Endothelial cell (in vitro differentiated cells): ENCODE measurements around the gene HOXD8. TPM values are rescaled to one million over a fixed set of nuclear protein-coding genes. Genes with fewer than 3 reads are reported as not detected.

Source experiments
- DNase-seq: peaks from one replicate; pipeline ENCODE4 v3.0.0; 2021; ENCODE audit warnings: low spot score
- H3K27ac Mint-ChIP-seq: one replicate; pipeline ENCODE4 v1.8.0; 2021; ENCODE audit warnings: mixed read lengths, inconsistent platforms; ENCODE audit not compliant: unreplicated experiment
- H3K27me3 Mint-ChIP-seq: one replicate; pipeline ENCODE4 v1.8.0; 2021; ENCODE audit warnings: mild to moderate bottlenecking, moderate library complexity, mixed read lengths, inconsistent platforms; ENCODE audit not compliant: unreplicated experiment
- H3K36me3 Mint-ChIP-seq: one replicate; pipeline ENCODE4 v1.8.0; 2021; ENCODE audit warnings: mild to moderate bottlenecking, low read depth, mixed read lengths, inconsistent platforms; ENCODE audit not compliant: unreplicated experiment
- H3K4me1 Mint-ChIP-seq: one replicate; pipeline ENCODE4 v1.8.0; 2021; ENCODE audit warnings: mild to moderate bottlenecking, mixed read lengths, inconsistent platforms; ENCODE audit not compliant: unreplicated experiment
- H3K4me3 Mint-ChIP-seq: one replicate; pipeline ENCODE4 v1.8.0; 2021; ENCODE audit warnings: mild to moderate bottlenecking, mixed read lengths, inconsistent platforms; ENCODE audit not compliant: unreplicated experiment
- H3K9me3 Mint-ChIP-seq: one replicate; pipeline ENCODE4 v1.8.0; 2021; ENCODE audit warnings: mixed read lengths, inconsistent platforms; ENCODE audit not compliant: unreplicated experiment
- total RNA-seq: library from RNA; stranded (reverse); fragmentation: NEBNext Ultra II Directional; extraction: Animal tissue kit (Norgen Biotek cat#: 25700); gene quantifications from one replicate; pipeline ENCODE4 v1.2.1, GENCODE V29; 2021; ENCODE audit not compliant: unreplicated experiment
- TF ChIP-seq, protein P1 (sequence below): fragments of 200-600 bp; sonication (generic); IDR thresholded peaks from one replicate; pipeline ENCODE4 v1.5.0; 2021; ENCODE audit warnings: antibody characterized with exemption; ENCODE audit not compliant: unreplicated experiment

Gene HOXD8
- total RNA-seq, 1 donor from 2014 or later: 9.3 TPM

DNA sequence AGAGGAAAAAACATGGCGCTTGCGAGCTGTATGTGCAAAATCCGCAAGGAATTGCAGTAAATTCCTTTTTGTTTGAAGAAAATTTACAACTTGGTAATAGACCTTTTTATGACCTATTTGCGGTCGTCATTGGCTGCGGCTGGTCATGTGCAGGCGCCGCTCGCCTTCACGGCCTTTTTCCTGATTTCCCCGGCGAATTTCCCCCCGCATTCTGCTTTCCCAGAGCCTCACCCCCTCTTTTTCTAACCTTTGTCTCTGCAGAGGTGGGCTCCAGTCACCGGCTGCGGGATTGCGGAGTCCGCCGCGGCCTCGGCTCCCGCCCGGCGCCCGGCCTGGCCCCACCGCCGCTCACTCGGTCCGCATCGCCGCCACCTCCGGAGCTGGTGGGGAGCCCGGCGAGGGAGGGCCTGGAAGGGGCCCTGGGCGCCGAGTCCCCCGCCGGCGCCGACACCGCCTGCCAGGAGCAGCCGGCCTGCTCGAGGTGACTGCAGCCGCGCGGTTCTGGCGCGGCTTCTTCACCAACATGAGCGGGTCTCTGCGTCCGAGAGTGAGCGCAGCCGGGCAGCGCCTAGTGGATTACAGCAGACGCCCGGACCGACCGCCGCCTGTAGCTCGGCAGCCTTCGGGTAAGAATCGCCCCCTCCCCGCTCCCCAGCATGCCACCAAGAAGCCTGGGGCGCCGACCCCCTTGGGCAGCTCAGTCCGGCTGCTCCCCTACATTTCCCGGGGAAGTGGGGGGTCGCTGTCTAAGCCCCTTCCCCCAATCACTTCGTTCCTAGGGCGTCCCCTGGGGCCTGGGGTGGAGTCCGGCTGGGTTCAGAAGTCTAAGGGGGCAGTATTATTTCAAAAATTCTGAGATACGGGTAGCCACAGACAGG, 7.1 kb downstream of the HOXD8 start:
- H3K9me3 Mint-ChIP-seq: no peaks in the 10 kb centered on the region
- peaks cover 34% of the 10 kb centered on the region for H3K4me1 Mint-ChIP-seq
- peaks cover 6% of the 10 kb centered on the region for H3K36me3 Mint-ChIP-seq
- TF ChIP-seq, protein P1, sequence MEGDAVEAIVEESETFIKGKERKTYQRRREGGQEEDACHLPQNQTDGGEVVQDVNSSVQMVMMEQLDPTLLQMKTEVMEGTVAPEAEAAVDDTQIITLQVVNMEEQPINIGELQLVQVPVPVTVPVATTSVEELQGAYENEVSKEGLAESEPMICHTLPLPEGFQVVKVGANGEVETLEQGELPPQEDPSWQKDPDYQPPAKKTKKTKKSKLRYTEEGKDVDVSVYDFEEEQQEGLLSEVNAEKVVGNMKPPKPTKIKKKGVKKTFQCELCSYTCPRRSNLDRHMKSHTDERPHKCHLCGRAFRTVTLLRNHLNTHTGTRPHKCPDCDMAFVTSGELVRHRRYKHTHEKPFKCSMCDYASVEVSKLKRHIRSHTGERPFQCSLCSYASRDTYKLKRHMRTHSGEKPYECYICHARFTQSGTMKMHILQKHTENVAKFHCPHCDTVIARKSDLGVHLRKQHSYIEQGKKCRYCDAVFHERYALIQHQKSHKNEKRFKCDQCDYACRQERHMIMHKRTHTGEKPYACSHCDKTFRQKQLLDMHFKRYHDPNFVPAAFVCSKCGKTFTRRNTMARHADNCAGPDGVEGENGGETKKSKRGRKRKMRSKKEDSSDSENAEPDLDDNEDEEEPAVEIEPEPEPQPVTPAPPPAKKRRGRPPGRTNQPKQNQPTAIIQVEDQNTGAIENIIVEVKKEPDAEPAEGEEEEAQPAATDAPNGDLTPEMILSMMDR: no peak
- no peak for DNase-seq
- H3K4me3 Mint-ChIP-seq: peak overlapping the region; percentile 90
- H3K27ac Mint-ChIP-seq: peak overlapping the region; percentile 95
- H3K27me3 Mint-ChIP-seq: peaks cover 36% of the 10 kb centered on the region

DNA sequence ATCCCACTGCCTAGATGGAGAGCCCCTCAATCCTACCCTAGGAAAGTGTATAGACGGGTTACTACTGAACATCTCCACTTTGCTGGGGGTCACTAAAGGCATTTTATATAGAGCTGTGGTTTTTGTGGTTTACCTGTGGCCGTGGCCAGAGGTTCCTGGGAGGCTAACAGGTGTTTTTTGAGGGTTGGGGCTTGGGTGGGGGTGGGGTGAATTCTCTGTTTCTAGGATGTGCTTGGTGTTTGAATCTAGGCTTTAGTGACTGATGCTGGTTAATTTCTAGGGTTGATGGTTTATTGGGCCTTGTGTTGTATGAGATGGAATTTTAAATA, 7.7 kb downstream of the HOXD8 start:
- Mint-ChIP-seq H3K36me3 (peaks cover 6% of the 10 kb centered on the region), H3K27ac (no peak overlapping the region), H3K4me1 (peaks cover 34% of the 10 kb centered on the region), H3K4me3 (peak overlapping the region; percentile 86), H3K9me3 (no peaks in the 10 kb centered on the region), H3K27me3 (peaks cover 36% of the 10 kb centered on the region)
- no peak for DNase-seq
- TF ChIP-seq, protein P1: no peak

DNA sequence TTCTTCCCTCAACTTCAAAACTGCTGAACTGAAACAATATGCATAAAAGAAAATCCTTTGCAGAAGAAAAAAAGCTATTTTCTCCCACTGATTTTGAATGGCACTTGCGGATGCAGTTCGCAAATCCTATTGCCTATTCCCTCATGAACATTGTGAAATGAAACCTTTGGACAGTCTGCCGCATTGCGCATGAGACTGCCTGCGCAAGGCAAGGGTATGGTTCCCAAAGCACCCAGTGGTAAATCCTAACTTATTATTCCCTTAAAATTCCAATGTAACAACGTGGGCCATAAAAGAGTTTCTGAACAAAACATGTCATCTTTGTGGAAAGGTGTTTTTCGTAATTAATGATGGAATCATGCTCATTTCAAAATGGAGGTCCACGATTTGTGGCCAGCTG, 8.4 kb downstream of the HOXD8 start:
- peaks cover 6% of the 10 kb centered on the region for H3K36me3 Mint-ChIP-seq
- H3K27ac Mint-ChIP-seq: no peak overlapping the region
- H3K4me1 Mint-ChIP-seq: peaks cover 34% of the 10 kb centered on the region
- peak overlapping the region; percentile 86 for H3K4me3 Mint-ChIP-seq
- H3K9me3 Mint-ChIP-seq: no peaks in the 10 kb centered on the region
- H3K27me3 Mint-ChIP-seq: peaks cover 34% of the 10 kb centered on the region
- TF ChIP-seq, protein P1: no peak
- DNase-seq: no peak

DNA sequence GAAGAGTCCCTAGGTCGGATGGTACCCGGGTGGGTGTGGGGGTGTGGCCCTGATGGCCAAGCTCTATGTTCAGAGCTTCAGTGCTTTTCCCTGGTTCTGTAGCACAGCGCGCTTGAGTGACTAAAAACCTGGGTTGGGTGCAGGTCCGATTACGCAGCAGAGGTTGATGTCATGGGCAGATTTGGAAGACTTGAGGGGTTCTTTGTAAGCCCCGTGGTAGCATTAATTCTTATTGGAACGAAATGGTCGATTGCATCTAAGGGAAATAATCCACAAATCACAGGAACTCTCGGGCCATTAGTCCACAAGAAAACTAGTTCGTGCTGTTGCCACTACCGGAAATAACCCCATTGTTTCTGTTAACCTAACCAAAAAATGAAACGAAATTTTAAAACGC, 9.0 kb downstream of the HOXD8 start:
- DNase-seq: no peak
- no peaks in the 10 kb centered on the region for H3K9me3 Mint-ChIP-seq
- H3K4me3 Mint-ChIP-seq: peak overlapping the region; percentile 26
- H3K27ac Mint-ChIP-seq: peak overlapping the region; percentile 22
- H3K36me3 Mint-ChIP-seq: peaks cover 6% of the 10 kb centered on the region
- H3K27me3 Mint-ChIP-seq: peaks cover 40% of the 10 kb centered on the region
- peaks cover 34% of the 10 kb centered on the region for H3K4me1 Mint-ChIP-seq
- TF ChIP-seq, protein P1: no peak

DNA sequence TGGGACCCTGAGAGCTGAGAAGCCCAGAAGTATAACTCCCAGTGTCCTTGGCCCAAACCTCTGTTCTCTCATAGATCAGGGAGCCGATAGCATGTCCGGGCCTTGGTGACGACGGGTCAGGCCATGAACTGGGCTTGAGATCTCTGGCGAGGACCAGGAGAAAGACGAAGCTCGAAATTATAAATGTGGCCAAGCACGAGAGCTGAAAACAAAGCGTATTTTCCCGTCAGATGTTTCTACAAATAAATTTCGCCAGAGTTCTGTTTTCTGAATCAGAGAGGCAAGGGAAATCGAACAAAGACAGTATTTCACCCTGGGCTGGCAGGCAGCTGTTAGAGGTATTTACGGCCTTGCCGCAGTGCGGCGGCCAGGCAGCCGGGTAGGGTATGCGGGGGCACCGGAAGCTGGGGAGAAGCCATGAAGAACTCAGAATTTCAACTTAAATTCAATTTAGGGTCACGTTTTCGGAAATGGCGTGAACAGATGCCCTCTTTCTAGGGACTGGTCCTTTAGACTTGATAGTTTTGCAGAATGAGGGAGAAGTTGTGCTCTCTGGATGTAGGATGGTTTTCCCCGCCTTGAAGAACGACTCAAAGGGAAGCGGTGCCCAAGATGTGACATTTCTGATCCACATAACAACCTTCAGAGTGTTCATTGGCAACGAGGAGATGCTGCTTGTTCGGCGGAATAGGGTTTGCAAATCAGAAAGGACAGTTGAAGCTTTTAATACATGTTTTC, 9.6 kb downstream of the HOXD8 start:
- no peak for DNase-seq
- Mint-ChIP-seq H3K36me3 (peaks cover 6% of the 10 kb centered on the region), H3K9me3 (no peaks in the 10 kb centered on the region)

More for the DNA sequence above, 9.6 kb downstream of the HOXD8 start:
- Mint-ChIP-seq H3K4me1 (peaks cover 32% of the 10 kb centered on the region), H3K4me3 (peak overlapping the region; percentile 60), H3K27ac (peak overlapping the region; percentile 8), H3K27me3 (peaks cover 40% of the 10 kb centered on the region)
- TF ChIP-seq, protein P1: no peak
